Thymus (tissue), 11 donors: ENCODE measurements around the gene POU2F3. TPM values are rescaled to one million over a fixed set of nuclear protein-coding genes. Genes with fewer than 3 reads are reported as not detected.

ENCODE experiments used
- DNase-seq, 9 donors: peaks; one replicate each; pipeline ENCODE4 v3.0.0-alpha.2; 2013; ENCODE audit warnings: low spot score in 9 of 9, low read depth in 6 of 9, missing footprints in 1 of 9
- H3K27ac ChIP-seq, 2 donors: one replicate each; pipeline ENCODE4 v1.5.1; 2013; ENCODE audit warnings: control low read depth in 1 of 2, low read depth in 1 of 2, low read length in 1 of 2, mild to moderate bottlenecking in 1 of 2, moderate library complexity in 1 of 2
- H3K27me3 ChIP-seq, 2 donors: one replicate each; pipeline ENCODE4 v1.5.1; 2013; ENCODE audit warnings: low read length in 1 of 2; ENCODE audit not compliant: control insufficient read depth in 2 of 2, insufficient read depth in 1 of 2
- H3K36me3 ChIP-seq, 2 donors: one replicate each; pipeline ENCODE4 v1.5.1; 2013; ENCODE audit warnings: low read length in 1 of 2, mild to moderate bottlenecking in 1 of 2, moderate library complexity in 1 of 2; ENCODE audit not compliant: control insufficient read depth in 2 of 2, insufficient read depth in 2 of 2
- H3K4me1 ChIP-seq, 2 donors: one replicate each; pipeline ENCODE4 v1.5.1; 2013; ENCODE audit warnings: low read length in 2 of 2; ENCODE audit not compliant: control insufficient read depth in 2 of 2, insufficient read depth in 2 of 2
- H3K4me3 ChIP-seq, 2 donors: one replicate each; pipeline ENCODE4 v1.5.1; 2013; ENCODE audit warnings: low read length in 2 of 2, control low read depth in 1 of 2, mild to moderate bottlenecking in 1 of 2
- H3K9me3 ChIP-seq, 2 donors: one replicate each; pipeline ENCODE4 v1.5.1; 2013; ENCODE audit warnings: low read length in 1 of 2, mild to moderate bottlenecking in 1 of 2; ENCODE audit not compliant: control insufficient read depth in 2 of 2, insufficient read depth in 1 of 2
- WGBS: extraction: QIAGEN DNeasy Blood & Tissue Kit; methylation state at CpG from one replicate; pipeline ENCODE4 v1.1.7; 2013; 5-methylcytosine and 5-hydroxymethylcytosine counted together
- polyA plus RNA-seq: library from polyadenylated mRNA; stranded (reverse); fragments of 200-250 nt; gene quantifications from one replicate; pipeline ENCODE4 v1.2.3, GENCODE V29; 2013
- total RNA-seq: library from RNA; stranded (reverse); fragments of 120-200 nt; gene quantifications from one replicate; pipeline ENCODE4 v1.2.4, GENCODE V29; 2013
- donor health status: healthy.

The POU2F3 gene
- total and polyA plus RNA-seq, 2 donors, result 0.19 to 2.0 TPM

DNA sequence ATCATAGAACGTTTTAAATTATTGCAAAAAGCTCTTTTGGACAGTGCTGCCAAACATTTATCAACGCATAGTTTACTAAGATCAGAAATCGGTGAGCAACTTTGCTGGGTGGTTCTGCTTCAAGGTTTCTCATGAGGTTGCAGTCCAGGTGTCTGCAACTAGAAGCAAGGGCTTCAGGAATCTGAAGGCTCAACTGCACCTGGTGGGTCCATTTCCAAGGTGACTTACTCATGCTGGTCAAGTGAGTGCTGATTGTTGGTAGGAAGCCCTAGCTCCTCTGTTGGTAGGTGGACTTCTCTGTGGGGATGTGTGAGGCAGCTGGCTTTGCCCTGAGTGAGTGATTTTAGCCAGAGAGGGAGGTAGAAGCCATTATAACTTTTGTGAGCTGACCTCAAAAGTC is 118.8 kb downstream of the POU2F3 start:
- 91% methylated on average over 3 of the region's 3 CpGs for WGBS
- no peaks in the 10 kb centered on the region for H3K4me1 ChIP-seq
- H3K27ac ChIP-seq, result no peak overlapping the region
- no peak overlapping the region for H3K4me3 ChIP-seq
- H3K27me3 ChIP-seq, result peaks cover 6 to 17% of the 10 kb centered on the region in 2 donors
- no peaks in the 10 kb centered on the region for H3K9me3 ChIP-seq
- no peak for DNase-seq
- H3K36me3 ChIP-seq, result no peaks in the 10 kb centered on the region

- Histone ChIP-seq H3K27me3 (peaks cover 2 to 4% of the 10 kb centered on the region in 2 donors), H3K4me1 (no peaks in the 10 kb centered on the region), H3K36me3 (no peaks in the 10 kb centered on the region), H3K4me3 (no peak overlapping the region), H3K9me3 (no peaks in the 10 kb centered on the region), H3K27ac (no peak overlapping the region)
- no peak for DNase-seq
Measured at GRCh38 chr11:120363436-120363835, 123.5 kb downstream of the POU2F3 start.

GRCh38 chr11:120365512-120365911 is 125.6 kb downstream of the POU2F3 start:
- no peaks in the 10 kb centered on the region for H3K36me3 ChIP-seq
- peaks cover 0 to 4% of the 10 kb centered on the region in 2 donors for H3K27me3 ChIP-seq
- DNase-seq, result no peak
- H3K27ac ChIP-seq, result no peak overlapping the region
- H3K4me1 ChIP-seq, result no peaks in the 10 kb centered on the region
- no peaks in the 10 kb centered on the region for H3K9me3 ChIP-seq
- no peak overlapping the region for H3K4me3 ChIP-seq

Other genes starting within 250 kb of the POU2F3 start
- gene TRIM29, start 102.0 kb upstream of the POU2F3 start, total RNA-seq, result 19.4 TPM
- gene TRIM29, start 102.0 kb upstream of the POU2F3 start, polyA plus RNA-seq, result 92.0 TPM
- 4.9 TPM for gene OAF, start 29.1 kb upstream of the POU2F3 start, total RNA-seq
- gene OAF, start 29.1 kb upstream of the POU2F3 start, polyA plus RNA-seq, result 5.3 TPM
- 1.1 TPM for gene TLCD5, start 85.2 kb downstream of the POU2F3 start, total RNA-seq
- 2.1 TPM for gene TLCD5, start 85.2 kb downstream of the POU2F3 start, polyA plus RNA-seq
- gene ARHGEF12, start 96.3 kb downstream of the POU2F3 start, total RNA-seq, result 12.8 TPM
- gene ARHGEF12, start 96.3 kb downstream of the POU2F3 start, polyA plus RNA-seq, result 13.1 TPM